ENCODE results near the gene SLC17A5. TPM values are rescaled to one million over a fixed set of nuclear protein-coding genes. Genes with fewer than 3 reads are reported as not detected.
"Not testable (repeated sequence)": the region's sequence is repeated elsewhere in the genome, so short reads cannot be mapped to it uniquely, and the experiment has no call there.

The SLC17A5 gene
- polyA plus RNA-seq, 4 donors = 17.6 to 28.3 (median 19.9) TPM

GRCh38 chr6:73571218-73572181, 82.3 kb downstream of the SLC17A5 start:
- not testable (repeated sequence) for DNase-seq (ENCODE audit: low read depth in 4 of 4, low spot score in 3 of 4)

- no peak for DNase-seq (ENCODE audit: low read depth in 4 of 4, low spot score in 3 of 4)
These were observed 84.7 kb downstream of the SLC17A5 start for GRCh38 chr6:73569121-73569520.

- DNase-seq (ENCODE audit: low read depth in 4 of 4, low spot score in 3 of 4) = no peak
These were observed 86.7 kb downstream of the SLC17A5 start for GRCh38 chr6:73566954-73567591.

- DNase-seq (ENCODE audit: low read depth in 4 of 4, low spot score in 3 of 4) = not testable (repeated sequence)
These were observed 87.3 kb downstream of the SLC17A5 start for GRCh38 chr6:73566486-73566871.

- no peak for DNase-seq (ENCODE audit: low read depth in 4 of 4, low spot score in 3 of 4)
These were observed 87.9 kb downstream of the SLC17A5 start for GRCh38 chr6:73565767-73566485.

- DNase-seq (ENCODE audit: low read depth in 4 of 4, low spot score in 3 of 4) = no peak
These were observed 89.0 kb downstream of the SLC17A5 start for GRCh38 chr6:73564578-73565345.

GRCh38 chr6:73562558-73562957, 91.2 kb downstream of the SLC17A5 start:
- no peak for DNase-seq (ENCODE audit: low read depth in 4 of 4, low spot score in 3 of 4)

GRCh38 chr6:73560853-73561407, 92.9 kb downstream of the SLC17A5 start:
- DNase-seq (ENCODE audit: low read depth in 4 of 4, low spot score in 3 of 4) = no peak

GRCh38 chr6:73560182-73560732, 93.5 kb downstream of the SLC17A5 start:
- no peak for DNase-seq (ENCODE audit: low read depth in 4 of 4, low spot score in 3 of 4)

- DNase-seq (ENCODE audit: low read depth in 4 of 4, low spot score in 3 of 4) = not testable (repeated sequence)
These were observed 94.4 kb downstream of the SLC17A5 start for GRCh38 chr6:73559399-73559794.

GRCh38 chr6:73558624-73559398, 95.0 kb downstream of the SLC17A5 start:
- no peak for DNase-seq (ENCODE audit: low read depth in 4 of 4, low spot score in 3 of 4)

- DNase-seq (ENCODE audit: low read depth in 4 of 4, low spot score in 3 of 4) = no peak
These were observed 97.0 kb downstream of the SLC17A5 start for GRCh38 chr6:73556836-73557235.

GRCh38 chr6:73555380-73555949, 98.3 kb downstream of the SLC17A5 start:
- DNase-seq (ENCODE audit: low read depth in 4 of 4, low spot score in 3 of 4) = not testable (repeated sequence)

GRCh38 chr6:73551115-73551514, 102.7 kb downstream of the SLC17A5 start:
- not testable (repeated sequence) for DNase-seq (ENCODE audit: low read depth in 4 of 4, low spot score in 3 of 4)

GRCh38 chr6:73548458-73549446, 105.0 kb downstream of the SLC17A5 start:
- no peak for DNase-seq (ENCODE audit: low read depth in 4 of 4, low spot score in 3 of 4)

GRCh38 chr6:73547036-73547435, 106.8 kb downstream of the SLC17A5 start:
- DNase-seq (ENCODE audit: low read depth in 4 of 4, low spot score in 3 of 4) = no peak

Measured in left renal pelvis (tissue), 4 donors.